Measurements from ENCODE around the gene BOC. TPM values are rescaled to one million over a fixed set of nuclear protein-coding genes. Genes with fewer than 3 reads are reported as not detected.

The BOC gene
- total and polyA plus RNA-seq, 2 of the 4 experiments (the other 2 are of a cell fraction): 6.8 to 15.2 TPM

DNA sequence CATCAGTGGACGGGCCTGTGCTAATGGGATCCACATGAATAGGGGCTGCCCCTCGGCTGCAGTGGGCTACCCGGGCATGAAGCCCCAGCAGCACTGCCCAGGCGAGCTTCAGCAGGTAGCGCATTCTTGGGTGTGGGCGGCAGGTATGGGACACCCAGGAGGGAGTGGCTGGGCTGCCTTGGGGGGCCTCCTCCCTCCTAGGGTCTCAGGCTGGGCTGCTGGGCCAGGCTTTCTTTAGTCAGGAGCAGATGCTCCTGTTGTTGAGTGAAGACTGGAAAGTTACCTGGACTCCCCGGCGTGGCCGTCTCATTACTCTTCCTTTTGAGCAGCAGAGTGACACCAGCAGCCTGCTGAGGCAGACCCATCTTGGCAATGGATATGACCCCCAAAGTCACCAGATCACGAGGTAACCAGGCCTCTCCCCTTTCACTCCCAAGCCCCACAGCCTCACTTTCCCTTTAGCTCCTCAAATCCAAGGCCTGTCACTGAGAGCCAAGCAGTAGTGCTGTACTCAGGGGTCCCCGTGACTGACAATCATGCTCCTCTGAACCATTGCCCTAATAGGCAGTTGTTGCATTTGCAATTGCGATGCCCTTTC, 73.2 kb downstream of the BOC start:
- ChIA-PET POLR2A (ENCODE audit: unreplicated experiment) (no interaction called here), CTCF (no interaction called here)
- H3K14ac ChIP-seq (replicated peaks; ENCODE audit: low read depth, low read length): 0 out of 2 replicates have a peak overlapping the region, but pooled peaks have one; percentile 15
- no peak overlapping the region for H2AK9ac ChIP-seq (replicated peaks; ENCODE audit: low read depth, low read length, poor library complexity)
- no peak overlapping the region for H3K56ac ChIP-seq (ENCODE audit: extremely low read depth, insufficient read depth, low read length)
- no peaks in the 10 kb centered on the region for H3K79me1 ChIP-seq (ENCODE audit: low read depth in 1 of 2, low read length in 2 of 2)
- in situ Hi-C loops (cut with MboI; ENCODE audit: low sequenced_read_pairs) (loop anchor here (5.0 to 25.0 kb wide), 2 partner anchors 227 to 647 kb away; partner anchors contain the start of gene CCDC80), dilution Hi-C loops (cut with HindIII; ENCODE audit: low sequenced_read_pairs, unreplicated experiment) (no loop called here), intact Hi-C loops (cut with micrococcal nuclease) (loop anchor here (5.0 kb wide), 2 partner anchors 642 to 702 kb away; partner anchors contain the start of gene CCDC80)
- no peaks in the 10 kb centered on the region for H3K9me3 ChIP-seq (ENCODE audit: control insufficient read depth, insufficient read depth, low read length)
- BruUV-seq (replicated peaks): no TSS peak
- no peak overlapping the region for H4K5ac ChIP-seq (ENCODE audit: low read depth, low read length)
- peaks cover 12% of the 10 kb centered on the region for H3K27me3 ChIP-seq (ENCODE audit: control insufficient read depth, insufficient read depth, low read length)
- 83% methylated on average over 2 of the region's 12 CpGs; no CpG with 5 or more reads in 1 of the 2 experiments for WGBS, 2 experiments (ENCODE audit: extremely low coverage in 2 of 2, insufficient read length in 1 of 2)
- H4K91ac ChIP-seq (ENCODE audit: insufficient read depth, low read depth, low read length): no peak overlapping the region
- peak overlapping the region; percentile 36; the same call in 1 of the 2 replicates for H2AK5ac ChIP-seq (ENCODE audit: low read depth, low read length)
- H2BK5ac ChIP-seq (ENCODE audit: low read depth, low read length, poor library complexity, severe bottlenecking): no peak overlapping the region
- H3K4me1 ChIP-seq (ENCODE audit: control insufficient read depth, insufficient read depth, low read length): peaks cover 14% of the 10 kb centered on the region
- H3K9ac ChIP-seq (ENCODE audit: low read depth, low read length): no peak overlapping the region
- H3K4me3 ChIP-seq (ENCODE audit: insufficient read depth, low read depth, low read length): no peak overlapping the region
- H2BK120ac ChIP-seq (ENCODE audit: low read depth, low read length): no peak overlapping the region
- H4K20me1 ChIP-seq (ENCODE audit: insufficient read depth, low read length): peaks cover 3% of the 10 kb centered on the region; the same call in 1 of the 2 replicates
- no peak overlapping the region for H3K18ac ChIP-seq (ENCODE audit: low read depth, low read length)
- no peak overlapping the region for H2BK15ac ChIP-seq (ENCODE audit: low read depth, low read length)
- H4K8ac ChIP-seq (ENCODE audit: low read depth in 2 of 2, low read length in 2 of 2): no peak overlapping the region
- peaks cover 14% of the 10 kb centered on the region for H3K9me1 ChIP-seq (ENCODE audit: insufficient read depth, low read length)
- no peak overlapping the region; the same call in 1 of the 2 replicates for H3K4ac ChIP-seq (ENCODE audit: low read depth, low read length)
- H3K36me3 ChIP-seq (ENCODE audit: control insufficient read depth, insufficient read depth, low read length): peaks cover 41% of the 10 kb centered on the region
- no peak overlapping the region for H2AFZ ChIP-seq (replicated peaks; ENCODE audit: low read length, poor library complexity)
- H3K23ac ChIP-seq (ENCODE audit: low read depth, low read length): no peak overlapping the region
- DNase-seq (no peak), ATAC-seq (ENCODE audit: low read depth) (no peak)
- no peak for TF ChIP-seq BHLHE40 (IDR thresholded peaks at IDR 0.05; ENCODE audit: low read depth, low read length)
- TF ChIP-seq RFX5 (IDR thresholded peaks at IDR 0.05; ENCODE audit: low read depth, low read length): no peak
- TF ChIP-seq MAFK (IDR thresholded peaks at IDR 0.05; ENCODE audit: low read depth, low read length): no peak
- TF ChIP-seq, protein P1, sequence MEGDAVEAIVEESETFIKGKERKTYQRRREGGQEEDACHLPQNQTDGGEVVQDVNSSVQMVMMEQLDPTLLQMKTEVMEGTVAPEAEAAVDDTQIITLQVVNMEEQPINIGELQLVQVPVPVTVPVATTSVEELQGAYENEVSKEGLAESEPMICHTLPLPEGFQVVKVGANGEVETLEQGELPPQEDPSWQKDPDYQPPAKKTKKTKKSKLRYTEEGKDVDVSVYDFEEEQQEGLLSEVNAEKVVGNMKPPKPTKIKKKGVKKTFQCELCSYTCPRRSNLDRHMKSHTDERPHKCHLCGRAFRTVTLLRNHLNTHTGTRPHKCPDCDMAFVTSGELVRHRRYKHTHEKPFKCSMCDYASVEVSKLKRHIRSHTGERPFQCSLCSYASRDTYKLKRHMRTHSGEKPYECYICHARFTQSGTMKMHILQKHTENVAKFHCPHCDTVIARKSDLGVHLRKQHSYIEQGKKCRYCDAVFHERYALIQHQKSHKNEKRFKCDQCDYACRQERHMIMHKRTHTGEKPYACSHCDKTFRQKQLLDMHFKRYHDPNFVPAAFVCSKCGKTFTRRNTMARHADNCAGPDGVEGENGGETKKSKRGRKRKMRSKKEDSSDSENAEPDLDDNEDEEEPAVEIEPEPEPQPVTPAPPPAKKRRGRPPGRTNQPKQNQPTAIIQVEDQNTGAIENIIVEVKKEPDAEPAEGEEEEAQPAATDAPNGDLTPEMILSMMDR (conservative IDR thresholded peaks at IDR 0.05; ENCODE audit: low read depth, low read length): no peak
- TF ChIP-seq POLR2A (IDR thresholded peaks at IDR 0.05; ENCODE audit: low read depth, low read length): no peak
- no peak for TF ChIP-seq MAZ (IDR thresholded peaks at IDR 0.05; ENCODE audit: borderline replicate concordance, low read depth, low read length)
- no peak for TF ChIP-seq CHD1 (IDR thresholded peaks at IDR 0.05; ENCODE audit: low read depth, low read length)
- no peak for TF ChIP-seq CEBPB (IDR thresholded peaks at IDR 0.05; ENCODE audit: low read depth, low read length)
- TF ChIP-seq NFE2L2 (IDR thresholded peaks at IDR 0.05; ENCODE audit: low read depth, low read length): no peak
- TF ChIP-seq MXI1 (IDR thresholded peaks at IDR 0.05; ENCODE audit: borderline replicate concordance, low read depth, low read length): no peak
- TF ChIP-seq SMC3 (IDR thresholded peaks at IDR 0.05; ENCODE audit: low read depth, low read length): no peak
- TF ChIP-seq FOS (IDR thresholded peaks at IDR 0.05; ENCODE audit: low read depth, low read length): no peak
- TF ChIP-seq, protein P2, sequence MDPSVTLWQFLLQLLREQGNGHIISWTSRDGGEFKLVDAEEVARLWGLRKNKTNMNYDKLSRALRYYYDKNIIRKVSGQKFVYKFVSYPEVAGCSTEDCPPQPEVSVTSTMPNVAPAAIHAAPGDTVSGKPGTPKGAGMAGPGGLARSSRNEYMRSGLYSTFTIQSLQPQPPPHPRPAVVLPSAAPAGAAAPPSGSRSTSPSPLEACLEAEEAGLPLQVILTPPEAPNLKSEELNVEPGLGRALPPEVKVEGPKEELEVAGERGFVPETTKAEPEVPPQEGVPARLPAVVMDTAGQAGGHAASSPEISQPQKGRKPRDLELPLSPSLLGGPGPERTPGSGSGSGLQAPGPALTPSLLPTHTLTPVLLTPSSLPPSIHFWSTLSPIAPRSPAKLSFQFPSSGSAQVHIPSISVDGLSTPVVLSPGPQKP (IDR thresholded peaks at IDR 0.05; ENCODE audit: borderline replicate concordance, low read depth, low read length): no peak
- TF ChIP-seq, protein P3, sequence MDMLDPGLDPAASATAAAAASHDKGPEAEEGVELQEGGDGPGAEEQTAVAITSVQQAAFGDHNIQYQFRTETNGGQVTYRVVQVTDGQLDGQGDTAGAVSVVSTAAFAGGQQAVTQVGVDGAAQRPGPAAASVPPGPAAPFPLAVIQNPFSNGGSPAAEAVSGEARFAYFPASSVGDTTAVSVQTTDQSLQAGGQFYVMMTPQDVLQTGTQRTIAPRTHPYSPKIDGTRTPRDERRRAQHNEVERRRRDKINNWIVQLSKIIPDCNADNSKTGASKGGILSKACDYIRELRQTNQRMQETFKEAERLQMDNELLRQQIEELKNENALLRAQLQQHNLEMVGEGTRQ (IDR thresholded peaks at IDR 0.05; ENCODE audit: low read depth, low read length): no peak
- no peak for TF ChIP-seq RAD21 (IDR thresholded peaks at IDR 0.05; ENCODE audit: low read length)
- no peak for TF ChIP-seq RCOR1 (IDR thresholded peaks at IDR 0.05; ENCODE audit: insufficient replicate concordance, low read length)
- H3K4me2 ChIP-seq (ENCODE audit: low read depth, low read length): no peak overlapping the region
- H3K27ac ChIP-seq (ENCODE audit: insufficient read depth, low read length): no peak overlapping the region
- no peak overlapping the region for H2BK20ac ChIP-seq (ENCODE audit: low read depth, low read length)
